Activated T-helper 17 cell treated with anti-CD3 and anti-CD28 coated beads, Interleukin-2, amount 50 U/mL, for 72 hours (primary cell): ENCODE measurements around the gene MYLK4. TPM values are rescaled to one million over a fixed set of nuclear protein-coding genes. Genes with fewer than 3 reads are reported as not detected.
"Not testable (repeated sequence)": the region's sequence is repeated elsewhere in the genome, so short reads cannot be mapped to it uniquely, and the experiment has no call there.

Source experiments
- ATAC-seq: fragments of 150-1000 bp; cut with Tn5 transposase; replicated peaks from 2 replicates; pipeline ENCODE4 v1.10.0; 2021; ENCODE audit warnings: mild to moderate bottlenecking, moderate library complexity
- H3K27ac Mint-ChIP-seq: one replicate; pipeline ENCODE4 v1.8.0; 2022; ENCODE audit warnings: mixed read lengths
- H3K27me3 Mint-ChIP-seq: one replicate; pipeline ENCODE4 v1.8.0; 2022; ENCODE audit warnings: mixed read lengths
- H3K36me3 Mint-ChIP-seq: one replicate; pipeline ENCODE4 v1.8.0; 2022; ENCODE audit warnings: low read depth, mild to moderate bottlenecking, mixed read lengths
- H3K4me1 Mint-ChIP-seq: one replicate; pipeline ENCODE4 v1.8.0; 2022; ENCODE audit warnings: mixed read lengths
- H3K4me3 Mint-ChIP-seq: one replicate; pipeline ENCODE4 v1.8.0; 2022; ENCODE audit warnings: mild to moderate bottlenecking, mixed read lengths
- H3K9me3 Mint-ChIP-seq: one replicate; pipeline ENCODE4 v1.8.0; 2022; ENCODE audit warnings: mixed read lengths
- total RNA-seq, 2 donors: library from RNA; stranded (reverse); gene quantifications; one replicate each; pipeline ENCODE4 v1.2.3, GENCODE V29; 2022

Gene MYLK4
- total RNA-seq, 2 donors from 2014 or later, result 0.21 to 0.28 TPM

DNA sequence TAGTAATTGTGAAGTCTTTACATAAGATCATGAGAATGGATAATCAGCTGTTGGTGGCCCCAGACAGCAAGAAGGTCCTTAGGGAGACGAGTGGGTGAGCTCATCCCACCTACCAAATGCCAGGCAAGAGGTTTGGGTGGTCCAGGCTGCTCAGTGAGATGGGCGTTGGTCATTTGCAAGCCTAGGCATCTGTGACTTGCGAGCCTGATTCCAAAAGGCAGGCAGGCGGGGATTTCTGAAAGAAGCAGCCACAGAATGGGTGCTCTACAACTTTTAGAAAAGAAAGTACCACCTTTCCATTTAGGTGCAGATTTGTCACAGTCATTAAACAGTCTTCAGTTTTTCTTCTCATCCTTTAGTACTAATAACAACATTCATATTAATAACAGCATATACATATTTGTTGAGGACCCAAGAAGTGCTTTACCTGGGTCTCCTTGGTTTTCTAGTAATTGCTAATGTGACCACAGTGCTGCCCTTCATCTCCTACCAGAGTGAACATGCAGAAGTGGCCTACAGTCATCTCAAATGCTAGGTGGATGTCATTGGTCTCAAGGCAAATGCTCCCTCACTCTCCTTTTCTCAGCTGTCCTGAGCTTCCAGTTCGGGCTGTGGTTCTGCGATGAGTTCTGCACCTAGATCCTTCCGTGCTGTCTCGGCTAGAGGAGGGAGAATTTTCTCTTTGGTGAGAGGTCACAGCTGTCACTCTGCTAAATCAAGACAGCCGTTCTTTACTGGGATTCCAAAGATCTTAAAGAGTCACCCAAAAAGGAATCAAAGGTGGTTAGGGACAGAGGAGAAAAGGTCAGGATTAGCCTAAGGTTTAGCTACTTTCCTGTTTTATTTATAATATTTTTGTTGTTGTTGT, 17.2 kb upstream of the MYLK4 start:
- Mint-ChIP-seq H3K27me3 (no peaks in the 10 kb centered on the region), H3K4me1 (peaks cover 27% of the 10 kb centered on the region), H3K9me3 (no peaks in the 10 kb centered on the region), H3K4me3 (peak overlapping the region; percentile 85), H3K27ac (peak overlapping the region; percentile 39), H3K36me3 (peaks cover 66% of the 10 kb centered on the region)
- ATAC-seq, result no peak

DNA sequence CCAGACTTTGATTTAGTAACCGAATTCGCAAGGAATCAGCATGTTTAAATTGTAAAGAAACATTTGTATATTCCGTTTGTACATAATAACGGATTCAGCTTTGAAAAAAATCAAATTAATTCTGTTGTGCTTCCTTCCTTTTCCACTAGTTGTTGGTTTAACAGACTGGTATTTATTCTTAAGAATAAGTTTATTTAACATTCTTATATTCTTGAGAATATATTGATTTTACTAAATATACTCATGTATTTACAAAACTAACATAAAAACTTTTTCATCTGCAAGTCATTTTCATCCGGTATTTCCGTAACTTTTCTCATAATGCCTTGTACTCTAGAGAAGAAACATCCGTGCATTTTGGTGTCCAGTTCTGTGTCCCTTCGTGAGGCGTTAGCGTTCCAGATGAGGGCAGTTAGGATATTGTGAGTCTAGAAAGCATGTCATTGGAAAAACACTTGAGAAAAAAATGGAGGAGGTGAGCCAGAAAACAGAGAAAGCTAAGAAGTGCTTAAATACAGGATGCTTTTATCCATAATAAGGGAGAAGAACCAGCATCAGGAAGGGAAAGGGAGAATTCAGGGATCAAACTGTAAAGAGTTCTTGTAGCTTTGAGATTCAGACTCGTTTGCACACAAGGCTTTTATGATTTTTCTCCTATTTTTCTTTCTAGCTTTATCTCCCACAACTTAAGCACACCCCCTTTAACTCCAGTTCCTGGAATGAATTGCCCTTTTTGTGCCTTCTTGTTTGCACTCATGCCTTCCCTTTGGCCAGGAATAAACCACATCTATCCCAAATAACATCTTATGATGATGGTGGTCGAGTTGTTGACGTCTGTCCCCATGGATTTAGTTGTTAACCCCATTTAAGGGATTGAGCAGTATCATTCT, 16.3 kb upstream of the MYLK4 start:
- H3K4me1 Mint-ChIP-seq, result peaks cover 24% of the 10 kb centered on the region
- H3K36me3 Mint-ChIP-seq, result peaks cover 58% of the 10 kb centered on the region
- ATAC-seq, result no peak
- peak overlapping the region; percentile 85 for H3K4me3 Mint-ChIP-seq
- no peaks in the 10 kb centered on the region for H3K27me3 Mint-ChIP-seq
- no peaks in the 10 kb centered on the region for H3K9me3 Mint-ChIP-seq
- H3K27ac Mint-ChIP-seq, result peak overlapping the region; percentile 28

DNA sequence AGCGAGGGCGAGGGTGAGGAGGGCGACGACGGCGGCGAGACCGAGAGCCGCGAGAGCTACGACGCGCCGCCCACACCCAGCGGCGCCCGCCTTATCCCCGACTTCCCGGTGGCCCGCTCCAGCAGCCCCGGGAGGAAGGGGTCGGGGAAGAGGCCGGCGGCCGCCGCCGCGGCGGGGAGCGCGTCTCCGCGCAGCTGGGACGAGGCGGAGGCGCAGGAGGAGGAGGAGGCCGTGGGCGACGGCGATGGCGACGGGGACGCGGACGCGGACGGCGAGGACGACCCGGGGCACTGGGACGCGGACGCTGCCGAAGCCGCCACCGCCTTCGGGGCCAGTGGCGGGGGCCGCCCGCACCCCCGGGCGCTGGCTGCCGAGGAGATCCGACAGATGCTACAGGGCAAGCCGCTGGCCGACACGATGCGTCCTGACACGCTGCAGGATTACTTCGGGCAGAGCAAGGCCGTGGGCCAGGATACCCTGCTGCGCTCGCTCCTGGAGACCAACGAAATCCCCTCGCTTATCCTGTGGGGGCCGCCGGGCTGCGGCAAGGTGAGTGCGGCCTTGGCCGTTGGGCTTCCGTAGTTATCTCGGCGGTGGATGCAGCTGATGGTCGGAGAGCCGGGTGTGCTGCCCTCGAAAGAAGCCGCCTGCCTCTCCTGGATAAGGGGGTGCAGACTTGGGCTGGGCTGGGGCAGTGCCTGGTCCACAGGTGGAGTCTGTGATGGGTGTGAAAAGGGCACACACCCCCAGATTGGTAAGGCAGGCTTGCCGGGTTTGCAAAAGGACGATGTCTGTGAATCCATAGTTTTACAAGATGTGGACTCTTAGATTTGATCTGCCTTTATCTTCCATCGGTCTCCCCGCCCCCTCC, 15.4 kb upstream of the MYLK4 start:
- H3K27me3 Mint-ChIP-seq, result no peaks in the 10 kb centered on the region
- peak overlapping the region; percentile 85 for H3K4me3 Mint-ChIP-seq
- peaks cover 49% of the 10 kb centered on the region for H3K36me3 Mint-ChIP-seq
- peak overlapping the region; percentile 28 for H3K27ac Mint-ChIP-seq
- H3K4me1 Mint-ChIP-seq, result peaks cover 25% of the 10 kb centered on the region
- H3K9me3 Mint-ChIP-seq, result no peaks in the 10 kb centered on the region
- peak; percentile 13 for ATAC-seq

DNA sequence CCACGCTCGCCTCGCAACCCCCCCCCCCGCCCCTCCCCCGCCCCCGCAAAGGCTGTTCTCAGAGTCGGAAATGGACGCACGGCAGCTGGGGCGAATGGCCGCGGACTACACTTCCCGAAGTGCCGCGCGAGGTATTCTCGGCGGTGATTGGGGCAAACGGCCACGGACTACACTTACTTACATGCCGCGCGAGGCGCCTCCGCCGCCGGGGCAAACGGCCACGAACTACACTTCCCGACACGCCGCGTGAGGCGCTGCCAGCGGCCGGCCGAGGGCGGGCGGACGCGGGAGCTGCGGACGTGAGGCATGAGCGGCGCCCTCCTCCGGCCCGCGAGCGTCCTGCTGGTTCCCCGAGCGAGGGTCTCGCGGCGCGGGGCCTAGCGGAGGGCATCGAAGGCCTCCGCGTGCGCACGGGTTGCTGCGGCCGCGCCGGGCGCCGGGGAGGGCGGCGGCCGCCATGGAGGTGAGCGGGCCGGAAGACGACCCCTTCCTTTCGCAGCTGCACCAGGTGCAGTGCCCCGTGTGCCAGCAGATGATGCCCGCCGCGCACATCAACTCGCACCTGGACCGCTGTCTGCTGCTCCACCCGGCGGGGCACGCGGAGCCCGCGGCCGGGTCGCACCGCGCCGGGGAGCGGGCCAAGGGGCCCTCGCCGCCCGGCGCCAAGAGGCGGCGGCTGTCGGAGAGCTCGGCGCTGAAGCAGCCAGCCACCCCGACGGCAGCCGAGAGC, 14.6 kb upstream of the MYLK4 start, which contains the start of gene WRNIP1:
Gene WRNIP1, plus strand, starts transcription at position 228 of the 730 bp plus-strand sequence. Its CDS starts 230 bp downstream, at position 458.
- H3K9me3 Mint-ChIP-seq, result no peaks in the 10 kb centered on the region
- ATAC-seq, result peak; percentile 89
- peaks cover 41% of the 10 kb centered on the region for H3K36me3 Mint-ChIP-seq
- peak within 1 kb of the TSS; percentile 91 for H3K4me3 Mint-ChIP-seq
- H3K27me3 Mint-ChIP-seq, result no peaks in the 10 kb centered on the region
- peaks cover 32% of the 10 kb centered on the region for H3K4me1 Mint-ChIP-seq
- H3K27ac Mint-ChIP-seq, result peak within 1 kb of the TSS; percentile 98

DNA sequence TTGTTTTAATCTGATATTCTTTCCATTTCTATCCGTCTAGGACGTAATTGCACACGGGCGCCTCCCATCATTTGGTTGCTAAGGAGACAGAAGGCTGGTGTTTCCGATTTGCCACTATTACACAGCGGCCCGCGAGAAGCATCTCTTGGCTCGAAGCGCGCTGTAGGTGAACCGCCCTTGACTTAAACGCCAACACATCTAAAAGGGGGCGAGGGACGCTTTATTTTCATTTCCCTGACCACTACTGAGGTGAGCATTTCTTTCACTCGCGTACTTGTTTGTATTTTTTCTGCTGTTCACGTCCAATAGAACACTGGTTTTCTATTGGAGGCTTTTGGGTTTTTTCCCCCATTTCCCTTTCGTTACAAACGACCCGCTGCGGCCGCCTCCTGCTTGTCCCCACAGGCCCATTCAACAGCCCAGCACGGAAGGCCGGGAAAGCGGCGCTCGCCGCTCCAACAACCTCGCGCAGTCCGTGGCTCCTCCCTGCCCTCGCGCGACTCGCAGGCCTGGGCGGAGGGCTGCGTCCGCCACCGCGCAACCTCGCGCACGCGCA, 14.0 kb upstream of the MYLK4 start:
- H3K36me3 Mint-ChIP-seq, result peaks cover 34% of the 10 kb centered on the region
- no peaks in the 10 kb centered on the region for H3K9me3 Mint-ChIP-seq
- peaks cover 32% of the 10 kb centered on the region for H3K4me1 Mint-ChIP-seq
- peak overlapping the region; percentile 91 for H3K4me3 Mint-ChIP-seq
- peak overlapping the region; percentile 98 for H3K27ac Mint-ChIP-seq
- no peaks in the 10 kb centered on the region for H3K27me3 Mint-ChIP-seq
- peak; percentile 81 for ATAC-seq

DNA sequence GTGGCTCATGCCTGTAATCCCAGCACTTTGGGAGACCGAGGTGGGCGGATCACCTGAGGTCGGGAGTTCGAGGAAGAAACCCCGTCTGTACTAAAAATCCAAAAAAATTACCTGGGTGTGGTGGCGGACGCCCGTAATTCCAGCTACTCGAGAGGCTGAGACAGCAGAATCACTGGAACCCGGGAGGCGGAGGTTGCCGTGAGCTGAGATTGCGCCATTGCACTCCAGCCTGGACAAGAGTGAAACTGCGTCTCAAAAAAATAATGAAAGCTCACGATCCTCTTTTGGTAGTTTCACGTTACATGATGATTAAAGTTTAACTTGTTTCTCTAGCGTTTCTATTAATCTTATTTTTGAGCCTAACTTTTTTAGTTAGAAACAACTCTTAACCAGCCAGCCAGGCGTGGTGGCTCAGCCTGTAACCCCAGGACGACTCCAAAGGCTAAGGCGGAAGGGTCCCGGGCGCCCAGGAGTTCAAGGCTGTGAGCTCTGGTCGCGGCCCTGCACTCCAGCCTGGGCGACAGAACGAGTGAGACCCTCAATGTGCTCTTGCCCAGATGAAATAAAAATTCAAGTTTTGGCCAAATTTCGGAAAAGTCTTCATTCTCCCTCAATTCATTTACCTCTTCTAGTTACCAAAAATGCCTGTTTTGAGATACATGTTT, 13.3 kb upstream of the MYLK4 start:
- H3K36me3 Mint-ChIP-seq, result peaks cover 29% of the 10 kb centered on the region
- peak overlapping the region; percentile 98 for H3K27ac Mint-ChIP-seq
- H3K4me1 Mint-ChIP-seq, result peaks cover 32% of the 10 kb centered on the region
- H3K9me3 Mint-ChIP-seq, result no peaks in the 10 kb centered on the region
- H3K4me3 Mint-ChIP-seq, result peak overlapping the region; percentile 91
- H3K27me3 Mint-ChIP-seq, result no peaks in the 10 kb centered on the region
- ATAC-seq, result no peak

DNA sequence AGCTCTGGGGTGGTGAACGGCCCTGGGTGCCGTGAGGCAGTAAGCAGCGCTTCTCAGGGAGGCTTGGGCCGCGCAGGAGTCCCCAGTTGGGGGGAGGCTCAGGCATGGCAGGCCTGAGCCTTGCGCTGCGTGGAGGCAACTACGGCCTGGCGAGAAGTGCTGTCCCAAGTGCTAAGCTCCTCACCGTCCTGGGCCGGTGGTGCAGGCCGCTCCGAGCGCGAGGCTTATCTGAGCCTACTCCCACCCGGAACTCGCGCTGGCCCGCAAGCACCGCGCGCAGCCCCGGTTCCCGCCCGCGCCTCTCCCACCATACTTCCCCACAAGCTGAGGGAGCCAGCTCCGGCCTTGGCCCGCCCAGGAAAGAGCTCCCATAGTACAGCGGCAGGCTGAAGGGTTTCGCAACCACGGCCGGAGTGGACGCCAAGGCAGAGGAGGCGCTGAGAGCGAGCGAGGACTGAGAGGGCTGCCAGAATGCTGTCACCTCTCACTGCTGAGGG, 12.7 kb upstream of the MYLK4 start:
- Mint-ChIP-seq H3K27me3 (no peaks in the 10 kb centered on the region), H3K36me3 (peaks cover 23% of the 10 kb centered on the region), H3K4me1 (peaks cover 27% of the 10 kb centered on the region), H3K9me3 (no peaks in the 10 kb centered on the region), H3K4me3 (no peak overlapping the region), H3K27ac (no peak overlapping the region)
- no peak for ATAC-seq

DNA sequence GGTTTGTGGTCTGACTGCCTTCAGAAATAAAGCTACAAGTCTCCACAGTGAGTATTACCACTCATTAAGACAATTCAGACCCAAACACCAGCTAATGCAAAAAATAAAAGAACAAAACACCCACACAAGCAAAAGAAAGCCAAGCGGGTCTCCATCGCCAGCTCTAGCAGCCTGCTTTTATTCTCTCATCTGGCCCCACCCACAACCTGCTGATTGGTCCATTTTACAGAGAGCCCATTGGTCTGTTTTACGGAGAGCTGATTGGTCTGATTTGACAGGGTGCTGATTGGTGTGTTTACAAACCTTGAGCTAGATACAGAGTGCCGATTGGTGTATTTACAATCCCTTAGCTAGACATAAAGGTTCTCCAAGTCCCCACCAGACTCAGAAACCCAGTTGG, 12.1 kb upstream of the MYLK4 start:
- Mint-ChIP-seq H3K36me3 (peaks cover 17% of the 10 kb centered on the region), H3K4me1 (peaks cover 22% of the 10 kb centered on the region)
- H3K27ac Mint-ChIP-seq, H3K4me3 Mint-ChIP-seq, ATAC-seq, H3K9me3 Mint-ChIP-seq, H3K27me3 Mint-ChIP-seq: not testable (repeated sequence)

DNA sequence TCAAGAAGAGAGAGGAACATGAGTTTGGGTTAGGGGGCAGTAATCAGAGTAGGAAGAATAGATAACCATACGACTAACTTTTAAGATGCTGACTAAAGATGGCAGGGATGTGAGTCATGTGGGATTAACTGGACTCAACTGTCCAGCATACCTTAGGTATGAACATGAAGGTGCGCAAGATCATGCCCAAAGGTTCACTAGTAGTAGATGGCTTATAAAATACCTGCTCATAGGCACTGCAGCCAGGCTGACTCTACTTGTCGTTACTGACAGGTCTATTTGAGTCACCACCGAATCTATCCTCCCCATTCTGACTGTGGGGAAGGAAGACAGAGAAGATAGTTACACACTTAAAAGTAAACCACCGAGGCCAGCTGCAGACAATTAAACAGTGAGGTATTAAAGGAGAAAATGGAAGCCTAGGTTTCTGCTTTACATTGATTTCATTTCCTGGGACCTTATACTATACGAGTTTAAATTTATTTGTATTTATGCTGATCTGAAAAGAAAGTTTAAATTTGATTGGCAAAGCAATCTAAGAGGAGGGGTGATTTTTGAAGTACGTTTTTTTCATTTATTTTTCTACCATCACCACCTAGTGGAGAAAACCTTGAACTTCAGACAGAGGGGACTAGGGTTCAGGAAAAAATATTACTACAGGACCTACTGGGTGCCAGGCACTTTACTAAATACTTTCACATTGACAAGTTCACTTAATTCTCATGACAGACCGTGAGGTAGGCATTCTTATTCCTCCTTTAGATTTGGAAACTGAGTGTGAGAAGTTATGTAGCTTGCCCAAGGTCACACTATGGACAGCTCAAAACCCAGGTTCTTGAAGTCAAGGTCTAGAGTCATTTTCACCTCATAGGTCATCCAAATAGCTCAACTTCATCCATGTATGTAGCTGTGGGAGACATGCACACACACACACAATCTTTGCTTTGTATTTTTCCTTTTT, 10.4 kb upstream of the MYLK4 start:
- no peaks in the 10 kb centered on the region for H3K9me3 Mint-ChIP-seq
- peak; percentile 25 for ATAC-seq
- H3K4me3 Mint-ChIP-seq, result peak overlapping the region; percentile 79
- peaks cover under 1% of the 10 kb centered on the region for H3K36me3 Mint-ChIP-seq
- peak overlapping the region; percentile 76 for H3K27ac Mint-ChIP-seq
- H3K27me3 Mint-ChIP-seq, result no peaks in the 10 kb centered on the region
- peaks cover 12% of the 10 kb centered on the region for H3K4me1 Mint-ChIP-seq

DNA sequence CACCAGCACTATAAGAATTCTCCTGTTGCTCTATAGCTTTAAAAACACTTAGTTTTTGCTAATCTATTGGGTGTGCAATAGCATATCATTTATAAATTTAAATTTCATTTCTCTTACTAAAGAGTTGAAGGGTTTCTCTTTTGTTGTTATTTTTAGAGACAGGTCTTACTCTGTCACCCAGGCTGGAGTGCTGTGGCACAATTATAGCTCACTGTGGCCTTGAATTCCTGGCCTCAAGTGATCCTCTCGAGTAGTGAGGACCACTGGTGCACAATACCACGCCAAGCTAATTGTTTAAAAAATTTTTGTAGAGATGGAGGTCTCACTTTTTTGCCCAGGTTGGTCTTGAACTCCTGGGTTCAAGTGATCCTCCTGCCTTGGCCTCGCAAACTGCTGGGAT, 8.3 kb upstream of the MYLK4 start:
- H3K4me3 Mint-ChIP-seq, result no peak overlapping the region
- no peak for ATAC-seq
- no peak overlapping the region for H3K27ac Mint-ChIP-seq
- H3K4me1 Mint-ChIP-seq, result peaks cover 8% of the 10 kb centered on the region
- peaks cover 5% of the 10 kb centered on the region for H3K27me3 Mint-ChIP-seq
- no peaks in the 10 kb centered on the region for H3K36me3 Mint-ChIP-seq
- no peaks in the 10 kb centered on the region for H3K9me3 Mint-ChIP-seq

DNA sequence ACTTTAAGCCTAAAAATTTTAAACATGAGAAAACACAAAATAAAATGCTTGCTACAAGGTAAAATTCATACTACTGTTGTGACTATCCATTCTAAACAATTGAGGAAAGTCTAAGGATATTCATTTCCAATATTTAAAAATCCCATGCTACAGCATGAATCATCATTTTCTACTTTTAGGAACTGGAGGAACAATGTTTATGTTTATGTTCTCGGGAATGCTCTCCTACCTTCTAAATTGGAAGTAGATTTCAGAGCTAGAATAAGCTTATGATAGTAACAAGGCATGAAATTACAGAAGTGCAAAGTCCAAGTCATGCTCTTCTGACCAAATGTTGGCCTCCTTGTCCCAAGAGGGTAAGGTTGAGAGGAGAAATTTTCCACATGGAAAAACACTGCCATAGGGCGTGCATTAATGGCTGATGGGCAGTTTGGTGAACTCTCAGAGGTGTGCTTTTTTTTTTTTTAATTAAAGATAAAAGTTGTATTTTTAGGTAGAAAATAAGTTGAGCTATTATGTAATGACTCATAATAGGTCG, 6.0 kb upstream of the MYLK4 start:
- H3K27me3 Mint-ChIP-seq, result peaks cover 10% of the 10 kb centered on the region
- H3K4me3 Mint-ChIP-seq, result no peak overlapping the region
- no peaks in the 10 kb centered on the region for H3K9me3 Mint-ChIP-seq
- ATAC-seq, result no peak
- H3K36me3 Mint-ChIP-seq, result no peaks in the 10 kb centered on the region
- H3K27ac Mint-ChIP-seq, result no peak overlapping the region
- H3K4me1 Mint-ChIP-seq, result peaks cover 8% of the 10 kb centered on the region

DNA sequence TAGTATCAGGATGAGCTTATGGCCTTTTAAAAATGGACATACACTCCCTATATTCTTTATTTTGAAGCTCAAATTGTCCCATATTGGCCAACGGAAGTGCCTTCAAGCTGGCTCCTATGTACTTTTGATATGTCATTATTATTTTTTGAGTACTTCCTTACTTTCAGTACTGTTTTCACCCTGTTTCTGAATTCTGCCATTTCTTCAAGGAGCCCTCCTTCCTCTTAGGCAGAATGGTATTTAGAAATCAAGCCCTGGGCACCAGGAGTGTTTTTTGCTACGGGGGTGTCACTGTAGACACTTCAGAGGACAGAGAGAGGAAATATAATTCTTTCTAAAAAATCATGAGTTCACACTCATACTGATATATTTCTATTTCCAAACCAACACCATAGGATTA, 5.5 kb upstream of the MYLK4 start:
- Mint-ChIP-seq H3K27me3 (peaks cover 10% of the 10 kb centered on the region), H3K4me3 (no peak overlapping the region), H3K27ac (no peak overlapping the region), H3K4me1 (peaks cover 8% of the 10 kb centered on the region), H3K36me3 (no peaks in the 10 kb centered on the region), H3K9me3 (no peaks in the 10 kb centered on the region)
- no peak for ATAC-seq
